NCI-H345 treated with DMSO at 0.1 percent for 48 hours (cell line): ENCODE measurements around the gene CCDC171.
"Not testable (repeated sequence)": the region's sequence is repeated elsewhere in the genome, so short reads cannot be mapped to it uniquely, and the experiment has no call there.

Experiments
- DNase-seq: peaks from one replicate; lab custom pipeline; 2025; ENCODE audit not compliant: unreplicated experiment; lab: John Stamatoyannopoulos, UW

Gene CCDC171

GRCh38 chr9:15552636-15553527 is at the start of gene CCDC171:
Gene CCDC171, plus strand, starts transcription at chr9:15553043. Its CDS starts 11,046 bp downstream, at chr9:15564089.
- DNase-seq = peak; percentile 95

GRCh38 chr9:15505921-15506320 is 46.9 kb upstream of the CCDC171 start:
- no peak for DNase-seq

GRCh38 chr9:15509931-15510788 is 42.7 kb upstream of the CCDC171 start:
- DNase-seq = no peak

GRCh38 chr9:15510789-15511575 is 41.9 kb upstream of the CCDC171 start, which contains the start of gene PSIP1:
Gene PSIP1, minus strand, starts transcription at chr9:15510970. Its CDS starts 782 bp downstream, at chr9:15510188.
- DNase-seq = peak; percentile 89

- peak; percentile 12 for DNase-seq
Measured at GRCh38 chr9:15512204-15512603, 40.6 kb upstream of the CCDC171 start.

GRCh38 chr9:15512889-15513288 is 40.0 kb upstream of the CCDC171 start:
- DNase-seq = peak; percentile 50

- peak; percentile 5 for DNase-seq
Measured at GRCh38 chr9:15513335-15513734, 39.5 kb upstream of the CCDC171 start.

GRCh38 chr9:15519831-15520230 is 33.0 kb upstream of the CCDC171 start:
- no peak for DNase-seq

- DNase-seq = no peak
Measured at GRCh38 chr9:15521254-15521653, 31.6 kb upstream of the CCDC171 start.

- no peak for DNase-seq
Measured at GRCh38 chr9:15522130-15522755, 30.6 kb upstream of the CCDC171 start.

GRCh38 chr9:15524845-15525455 is 27.9 kb upstream of the CCDC171 start:
- DNase-seq = no peak

GRCh38 chr9:15525958-15526357 is 26.9 kb upstream of the CCDC171 start:
- no peak for DNase-seq

GRCh38 chr9:15527035-15527434 is 25.8 kb upstream of the CCDC171 start:
- not testable (repeated sequence) for DNase-seq

- no peak for DNase-seq
Measured at GRCh38 chr9:15529566-15530324, 23.1 kb upstream of the CCDC171 start.

GRCh38 chr9:15531380-15531779 is 21.5 kb upstream of the CCDC171 start:
- no peak for DNase-seq

- no peak for DNase-seq
Measured at GRCh38 chr9:15541872-15542271, 11.0 kb upstream of the CCDC171 start.

GRCh38 chr9:15542624-15543023 is 10.2 kb upstream of the CCDC171 start:
- DNase-seq = no peak

- DNase-seq = no peak
Measured at GRCh38 chr9:15543047-15543813, 9.6 kb upstream of the CCDC171 start.

GRCh38 chr9:15549611-15550010 is 3.2 kb upstream of the CCDC171 start:
- DNase-seq = no peak
